GM15510 (cell line): ENCODE results near the gene TRAF3.

Experiments
- POLR2A ChIP-seq: IDR thresholded peaks from 3 replicates; pipeline ENCODE4 v1.6.1; 2011; ENCODE audit warnings: borderline replicate concordance; ENCODE audit not compliant: insufficient read length; ENCODE audit errors: extremely low read depth

TRAF3 gene

DNA sequence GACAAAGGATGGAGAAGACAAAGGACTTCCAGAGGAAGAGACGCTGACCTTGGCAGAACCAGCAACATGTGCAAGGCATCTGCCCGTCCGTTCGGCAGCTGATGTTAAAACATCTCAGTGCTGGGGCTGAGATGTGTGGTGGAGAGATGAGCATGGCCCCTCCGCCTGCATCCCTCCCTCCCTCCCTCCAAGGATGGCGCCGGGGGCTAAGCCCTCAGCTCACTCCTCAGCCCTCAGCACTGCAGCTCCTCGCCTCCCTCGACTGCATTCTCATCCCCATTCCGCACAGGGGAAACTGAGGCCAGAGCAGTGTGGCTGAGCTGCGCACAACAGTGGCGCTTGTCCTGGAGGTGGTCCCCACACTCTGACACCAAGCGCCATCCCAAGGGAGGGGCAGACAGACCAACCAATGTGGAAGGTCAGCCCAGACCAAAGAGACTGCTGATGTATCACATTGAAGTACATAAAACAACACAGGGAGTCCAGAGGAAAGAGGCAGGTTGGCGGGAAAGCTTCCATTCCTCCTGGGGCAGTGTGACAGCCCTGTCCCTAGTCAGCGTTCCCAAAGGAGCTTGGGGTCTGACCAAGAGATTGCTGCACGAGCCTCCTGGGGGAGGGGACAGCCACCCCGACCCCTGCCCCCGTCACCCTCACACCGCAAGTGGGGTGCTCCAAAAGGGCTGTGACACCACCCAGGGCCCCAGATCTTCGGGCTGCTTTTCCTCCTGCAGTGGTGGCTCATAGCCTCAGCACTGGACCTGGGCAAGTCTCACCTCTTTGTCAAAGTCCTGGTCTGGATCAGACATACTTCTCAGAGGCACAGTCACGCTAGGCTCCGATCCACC lies 160.3 kb downstream of the TRAF3 start:
- no peak for TF ChIP-seq POLR2A

DNA sequence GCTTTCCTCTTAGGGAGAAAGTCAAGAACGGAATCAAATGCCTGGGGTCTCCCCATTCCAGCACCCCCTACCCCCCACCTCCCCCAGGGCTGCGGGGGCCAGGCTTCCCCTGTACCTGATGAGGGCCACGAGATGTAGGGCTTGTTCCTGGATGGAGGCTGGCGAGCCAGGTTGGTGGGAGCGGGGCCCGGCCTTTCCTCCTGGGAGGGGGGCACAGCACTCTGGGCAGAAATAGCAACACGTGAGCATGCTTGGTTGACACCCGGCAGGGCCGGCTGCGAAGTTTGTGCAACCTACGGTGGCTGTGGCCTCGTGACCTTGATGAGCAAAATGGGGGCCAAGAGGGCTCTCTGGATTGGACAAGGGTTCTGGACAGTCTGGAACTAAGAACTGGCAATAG lies 160.9 kb downstream of the TRAF3 start:
- TF ChIP-seq POLR2A = no peak

DNA sequence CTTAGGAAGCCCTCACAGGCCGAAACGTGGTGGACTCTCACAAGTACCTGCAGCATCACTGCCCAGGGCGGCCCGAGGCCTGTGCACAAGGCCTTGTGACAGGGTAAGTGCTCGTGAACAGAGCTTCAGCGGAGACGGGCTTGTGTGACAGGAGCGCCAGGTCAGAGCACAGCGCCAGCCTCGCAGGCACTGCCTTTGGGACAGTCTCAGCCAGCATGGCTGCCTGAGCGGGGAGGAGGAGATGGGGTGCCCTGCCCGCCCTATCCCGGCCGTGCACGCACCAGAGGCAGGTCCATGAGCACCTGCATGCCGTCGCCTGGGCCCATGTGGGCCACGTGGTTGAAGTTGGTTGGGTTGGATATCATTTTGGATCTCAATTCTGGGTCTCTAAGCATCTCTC lies 162.1 kb downstream of the TRAF3 start:
- TF ChIP-seq POLR2A = no peak

DNA sequence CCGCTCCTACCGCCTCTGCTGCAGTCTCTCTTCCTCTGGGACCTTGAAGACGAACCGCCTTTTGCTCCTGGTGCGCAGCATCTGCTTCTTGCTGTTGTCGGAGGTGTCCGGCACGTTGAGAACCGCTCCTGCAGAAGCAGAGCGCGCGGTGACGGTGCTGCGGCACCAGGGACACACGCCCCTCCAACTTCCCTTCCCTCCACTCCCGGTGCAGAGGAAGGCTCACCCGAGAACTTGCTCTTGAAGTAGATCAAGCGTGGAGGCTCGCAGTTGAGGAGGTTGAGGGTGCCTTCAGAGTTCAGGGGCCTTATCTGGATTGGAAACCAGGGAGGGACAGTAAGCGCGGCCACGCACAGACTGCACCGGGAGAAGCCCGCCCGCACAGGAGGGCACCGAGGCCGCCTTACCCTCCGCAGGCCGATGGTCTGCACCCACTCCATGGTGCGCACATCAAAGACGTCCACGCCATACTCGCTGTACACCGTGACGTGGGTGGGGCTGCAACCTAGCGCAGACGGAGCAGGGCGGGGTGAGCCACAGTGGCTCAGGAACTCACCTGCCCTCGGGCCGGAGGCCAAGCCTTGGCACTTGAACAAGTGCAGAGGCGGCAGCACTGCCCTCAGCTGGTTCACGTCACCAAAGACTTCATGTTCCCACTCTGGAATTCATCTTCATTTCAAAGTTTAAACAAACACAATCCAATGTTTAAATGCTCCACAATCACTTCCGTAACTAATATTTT lies 162.7 kb downstream of the TRAF3 start:
- TF ChIP-seq POLR2A = no peak

DNA sequence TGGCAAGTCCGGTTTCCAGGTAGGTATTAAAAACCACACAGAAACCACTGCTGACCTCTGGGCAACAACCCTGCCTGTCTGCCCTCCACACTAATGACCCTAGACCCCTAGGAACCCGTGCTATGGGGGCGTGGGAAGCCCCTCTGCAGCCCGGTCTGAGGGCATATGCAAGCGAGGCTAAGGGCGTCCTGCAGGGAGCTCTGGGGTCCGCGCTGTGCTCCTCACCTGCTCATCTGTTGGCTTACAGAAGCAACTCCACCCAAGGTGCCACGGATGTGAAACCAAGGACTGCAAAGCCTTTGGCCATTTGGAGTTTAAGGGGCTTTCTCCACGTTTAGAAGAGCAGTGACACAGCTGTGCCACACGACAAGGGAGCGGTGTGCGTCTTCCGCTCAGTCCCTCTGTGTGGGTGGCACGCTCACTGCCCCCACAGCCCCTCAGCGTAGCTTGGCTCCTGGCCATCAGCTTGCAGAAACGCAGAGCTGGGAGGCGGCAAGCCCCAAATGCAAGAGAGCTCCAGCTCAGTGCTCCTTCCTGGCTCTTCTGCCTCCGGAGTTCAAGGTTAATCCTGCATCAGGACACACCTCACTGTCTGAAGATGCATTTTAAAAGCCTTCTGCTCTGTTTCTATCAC lies 163.6 kb downstream of the TRAF3 start:
- TF ChIP-seq POLR2A = no peak

DNA sequence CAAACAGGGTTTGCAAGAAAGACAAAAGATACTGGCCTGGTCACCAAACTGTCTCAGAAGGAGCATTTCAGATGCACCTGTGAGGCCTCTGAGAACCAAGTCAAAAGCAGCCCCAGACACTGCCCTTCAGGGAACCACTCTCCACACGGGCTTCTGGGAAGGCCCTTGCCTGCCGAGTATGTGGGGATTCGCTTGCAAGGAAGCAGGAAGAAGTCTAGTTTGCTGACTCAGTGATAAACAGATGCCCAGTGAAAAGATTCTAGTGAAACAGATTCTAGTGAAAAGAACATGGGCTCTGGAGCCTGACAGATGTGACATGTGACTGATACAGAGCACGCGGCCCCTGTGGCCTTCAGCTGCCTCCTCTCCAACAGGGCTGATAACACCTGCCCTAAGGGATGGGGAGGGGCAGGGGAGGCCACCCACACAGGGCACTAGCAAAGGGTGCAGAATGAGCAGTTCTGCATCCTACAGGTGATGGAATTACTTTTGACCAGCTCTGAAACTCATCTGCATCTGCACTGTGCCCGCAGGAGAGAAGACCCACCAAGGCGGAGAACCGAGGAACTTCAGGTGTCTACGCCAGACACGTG lies 164.3 kb downstream of the TRAF3 start:
- TF ChIP-seq POLR2A = no peak

DNA sequence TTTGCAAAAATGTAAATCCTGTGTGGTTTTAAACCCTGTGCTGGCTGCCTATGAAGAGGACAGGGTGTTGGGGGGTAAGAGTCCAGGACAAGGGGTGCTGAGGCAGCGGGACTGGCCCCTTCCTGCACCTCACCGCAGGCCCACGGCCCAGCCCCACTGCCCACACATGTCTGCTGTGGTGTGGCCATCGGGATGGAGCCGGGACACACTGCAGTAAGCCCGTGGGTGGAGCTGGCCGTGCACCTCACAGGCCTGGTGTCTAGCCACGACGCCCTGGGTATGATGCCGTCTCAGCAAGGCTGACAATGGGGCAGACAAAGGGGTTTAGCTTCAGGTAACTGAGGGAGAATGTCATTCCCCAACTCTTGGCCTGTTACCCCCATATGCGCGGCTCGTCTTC lies 164.8 kb downstream of the TRAF3 start:
- TF ChIP-seq POLR2A = no peak

DNA sequence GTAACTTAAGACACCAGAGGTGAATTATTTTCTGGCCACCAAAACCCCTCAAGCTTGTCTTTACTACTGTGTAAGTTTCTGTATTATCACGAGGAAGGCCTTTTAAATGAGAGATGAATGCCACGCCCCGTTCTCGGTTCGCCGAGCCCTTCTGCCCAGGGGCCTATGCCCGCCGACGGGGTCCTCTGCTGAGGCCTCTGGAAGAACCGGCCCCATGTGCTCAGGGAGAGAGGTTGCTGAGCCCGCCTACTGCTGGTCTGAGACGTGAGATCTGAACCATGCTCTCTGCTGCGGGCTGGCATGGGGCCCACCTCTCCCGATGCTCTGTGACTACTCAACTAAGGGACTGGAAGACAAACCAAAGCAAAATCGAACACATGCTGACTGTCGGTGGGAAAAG lies 166.2 kb downstream of the TRAF3 start:
- TF ChIP-seq POLR2A = no peak

DNA sequence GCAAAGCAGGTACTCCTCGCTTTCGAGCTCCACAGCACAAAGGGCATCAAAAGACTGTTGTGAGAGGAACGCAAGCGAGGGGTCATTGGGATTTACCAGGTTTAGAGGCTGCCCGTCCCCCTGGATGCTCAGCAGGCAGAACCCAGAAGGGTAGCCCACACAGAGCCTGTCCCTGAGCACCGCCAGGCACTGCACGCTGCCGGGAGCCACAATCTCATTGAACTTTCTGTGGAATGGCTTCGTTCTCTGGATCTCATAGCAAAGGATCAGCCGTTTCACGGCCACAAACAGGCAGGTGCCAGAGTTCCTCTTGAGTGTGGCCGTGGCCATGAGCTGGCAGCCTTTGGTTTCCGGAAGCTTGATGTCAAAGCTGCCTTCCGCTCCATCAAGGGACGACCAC lies 166.7 kb downstream of the TRAF3 start:
- no peak for TF ChIP-seq POLR2A

DNA sequence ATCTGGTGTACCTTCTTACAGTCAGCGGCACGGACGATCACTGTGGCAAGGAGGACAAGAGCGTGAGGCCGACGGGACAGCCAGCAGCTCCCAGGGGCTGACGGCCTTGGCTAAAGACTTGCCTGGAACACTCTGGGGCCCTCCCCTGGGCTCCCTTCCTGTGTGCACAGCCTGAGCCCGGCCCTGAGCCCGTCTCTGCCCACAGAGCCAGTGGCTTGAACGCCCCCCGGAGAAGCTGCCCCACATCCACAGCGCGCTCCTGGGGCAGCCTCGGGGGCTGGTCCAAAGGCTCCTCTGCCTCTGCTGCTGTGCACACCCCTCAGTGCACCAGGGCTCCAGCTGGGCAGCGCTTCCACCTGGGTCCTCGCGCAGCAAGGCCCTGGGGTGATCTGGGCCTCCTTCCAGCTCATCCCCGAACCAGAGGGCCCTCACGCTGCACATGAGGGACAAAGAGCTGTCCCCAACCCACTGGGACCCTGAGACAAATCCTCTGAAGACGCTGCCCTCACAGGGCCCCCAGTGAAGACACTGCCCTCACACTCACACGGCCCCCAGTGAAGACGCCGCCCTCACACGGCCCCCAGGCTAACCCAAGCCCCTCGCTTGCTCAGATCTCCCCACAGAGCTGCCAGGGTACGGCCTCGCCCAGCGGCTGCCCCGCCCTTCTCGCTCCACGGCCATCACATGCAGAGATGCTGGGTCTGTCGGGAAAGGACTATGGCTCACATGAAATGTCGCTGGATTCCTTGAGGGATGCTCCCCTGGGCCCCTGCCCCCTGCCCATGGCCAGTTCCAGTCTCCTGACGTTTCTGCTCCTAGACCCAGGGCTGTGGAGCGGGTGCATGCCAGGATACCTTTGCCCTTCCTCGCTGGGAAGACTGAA lies 167.4 kb downstream of the TRAF3 start:
- no peak for TF ChIP-seq POLR2A

DNA sequence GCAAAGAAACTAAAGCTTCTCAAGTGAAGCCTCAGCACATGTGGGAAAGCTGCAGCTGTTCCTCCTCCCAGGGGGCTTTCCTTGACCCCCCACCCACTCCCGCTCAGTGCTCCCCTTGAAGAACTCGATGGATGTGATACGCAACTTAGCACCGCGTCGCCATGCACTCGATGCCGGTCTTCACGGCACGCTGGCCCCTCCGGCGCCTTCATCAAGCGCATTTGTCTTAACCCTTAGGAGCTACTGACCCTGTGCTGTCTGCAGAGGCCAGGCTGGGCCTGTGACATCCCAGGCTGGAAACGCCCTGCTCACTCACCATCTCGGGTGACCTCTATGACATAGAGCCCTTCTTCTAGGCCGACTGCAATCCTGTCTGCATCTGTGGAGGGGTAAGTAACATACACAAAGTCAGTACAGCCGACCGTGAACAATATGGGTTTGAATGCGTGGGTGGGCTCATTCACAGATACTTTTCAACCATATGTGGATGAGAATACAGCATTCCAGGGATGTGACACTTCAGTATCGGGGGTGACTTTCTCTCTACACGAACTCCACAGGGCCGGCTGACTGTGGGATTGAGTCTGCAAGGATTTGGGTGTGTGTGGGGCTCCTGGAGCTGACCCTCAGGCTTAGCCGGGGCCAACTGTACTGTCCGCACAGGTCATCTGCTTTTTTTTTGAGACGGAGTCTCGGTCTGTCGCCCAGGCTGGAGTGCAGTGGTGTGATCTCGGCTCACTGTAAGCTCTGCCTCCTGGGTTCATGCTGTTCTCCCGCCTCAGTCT lies 168.3 kb downstream of the TRAF3 start:
- no peak for TF ChIP-seq POLR2A

DNA sequence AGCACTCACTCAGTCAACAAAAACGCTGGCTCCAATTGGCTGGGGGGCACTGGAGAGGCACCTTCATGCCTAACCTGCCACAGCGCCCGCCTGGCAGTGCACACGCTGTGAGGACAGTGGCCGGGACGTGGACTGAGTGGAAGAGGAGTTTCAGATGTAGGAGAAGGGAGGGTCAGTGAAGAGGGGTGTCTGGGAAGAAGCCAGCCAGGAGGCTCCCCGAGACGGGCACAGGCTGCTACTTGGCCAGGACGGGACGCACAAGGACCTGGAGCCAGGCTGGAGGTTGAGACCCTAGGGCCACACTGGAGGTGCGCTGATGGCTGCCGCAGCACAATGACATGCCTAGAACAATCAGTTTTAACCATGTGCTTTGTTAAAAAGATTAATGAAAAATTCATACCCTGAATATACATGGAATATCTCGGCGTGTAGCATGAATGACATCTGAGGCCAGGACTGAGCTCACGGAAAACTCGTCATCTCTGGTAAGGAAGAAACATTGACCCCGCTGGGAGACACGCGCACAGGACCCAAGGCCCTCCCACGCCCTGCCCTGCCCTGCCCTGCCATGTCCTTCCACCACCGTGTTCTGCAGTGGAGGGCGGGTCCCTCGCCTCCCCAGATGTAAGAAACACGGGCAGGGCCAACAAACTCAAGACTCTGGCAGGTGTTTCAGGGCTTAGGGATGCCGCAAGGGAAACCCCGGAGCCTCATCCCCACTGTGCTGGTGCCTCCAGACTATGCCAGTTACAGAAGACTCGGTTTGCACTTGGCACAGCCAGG lies 170.3 kb downstream of the TRAF3 start:
- TF ChIP-seq POLR2A = no peak

DNA sequence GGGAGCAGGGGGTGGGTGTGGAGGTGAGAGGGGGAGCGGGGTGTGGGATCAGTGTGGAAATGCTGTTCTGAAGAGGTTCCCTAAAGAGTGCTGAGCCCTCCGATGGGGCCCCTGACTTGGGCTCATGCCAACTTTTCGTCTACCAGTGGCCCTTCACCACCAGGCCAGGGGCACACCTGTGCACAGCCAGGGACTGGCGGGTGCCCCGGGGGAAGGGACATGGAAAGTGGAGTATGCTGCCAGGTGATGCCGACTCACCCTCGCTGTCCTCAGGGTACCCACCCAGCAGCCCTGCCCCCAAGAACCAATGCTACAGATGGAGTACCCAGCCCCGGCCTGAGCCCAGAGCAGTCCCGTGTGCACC lies 171.4 kb downstream of the TRAF3 start:
- no peak for TF ChIP-seq POLR2A

DNA sequence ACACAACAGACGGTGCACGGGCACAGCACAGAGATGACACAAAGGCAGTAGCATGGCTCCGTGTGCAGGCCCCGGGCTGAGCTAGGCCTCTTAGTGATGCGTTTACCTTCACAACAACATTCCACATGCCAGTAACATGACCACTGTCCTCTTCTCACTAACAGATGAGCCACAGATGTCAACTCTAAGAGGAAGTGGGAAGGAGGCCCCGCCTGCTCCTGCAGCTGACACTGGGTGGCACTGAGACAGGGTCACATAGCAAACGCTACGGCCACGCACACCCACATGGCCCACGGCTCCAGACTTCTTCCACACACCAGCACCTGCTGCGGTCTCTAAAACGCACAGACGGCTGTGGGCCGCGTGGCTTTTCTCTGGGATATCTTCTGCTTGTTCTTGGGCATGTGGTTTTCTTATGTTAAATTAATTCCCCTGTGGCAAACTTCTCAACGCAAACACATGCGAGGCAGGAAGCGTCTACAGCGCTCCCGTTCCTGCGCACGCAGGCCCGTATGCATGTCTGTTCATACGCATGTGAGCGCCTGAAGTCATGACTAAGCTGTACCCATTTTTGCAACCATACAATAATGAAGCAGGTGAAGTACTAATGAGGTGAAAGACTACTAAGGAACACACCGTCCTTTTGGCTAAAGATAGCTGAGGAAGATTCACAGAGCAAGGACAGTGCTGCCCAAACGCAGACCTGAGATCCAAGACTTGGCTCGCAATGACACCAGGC lies 172.0 kb downstream of the TRAF3 start:
- no peak for TF ChIP-seq POLR2A
